ENCODE results near the gene CYP26B1. TPM values are rescaled to one million over a fixed set of nuclear protein-coding genes. Genes with fewer than 3 reads are reported as not detected.

Gene CYP26B1
- total and polyA plus RNA-seq, 9 of the 15 experiments (the other 6 are each of a cell fraction or from before 2014, with no cell fraction given), result 0.01 to 0.13 (median 0.04) TPM; not detected in 6

DNA sequence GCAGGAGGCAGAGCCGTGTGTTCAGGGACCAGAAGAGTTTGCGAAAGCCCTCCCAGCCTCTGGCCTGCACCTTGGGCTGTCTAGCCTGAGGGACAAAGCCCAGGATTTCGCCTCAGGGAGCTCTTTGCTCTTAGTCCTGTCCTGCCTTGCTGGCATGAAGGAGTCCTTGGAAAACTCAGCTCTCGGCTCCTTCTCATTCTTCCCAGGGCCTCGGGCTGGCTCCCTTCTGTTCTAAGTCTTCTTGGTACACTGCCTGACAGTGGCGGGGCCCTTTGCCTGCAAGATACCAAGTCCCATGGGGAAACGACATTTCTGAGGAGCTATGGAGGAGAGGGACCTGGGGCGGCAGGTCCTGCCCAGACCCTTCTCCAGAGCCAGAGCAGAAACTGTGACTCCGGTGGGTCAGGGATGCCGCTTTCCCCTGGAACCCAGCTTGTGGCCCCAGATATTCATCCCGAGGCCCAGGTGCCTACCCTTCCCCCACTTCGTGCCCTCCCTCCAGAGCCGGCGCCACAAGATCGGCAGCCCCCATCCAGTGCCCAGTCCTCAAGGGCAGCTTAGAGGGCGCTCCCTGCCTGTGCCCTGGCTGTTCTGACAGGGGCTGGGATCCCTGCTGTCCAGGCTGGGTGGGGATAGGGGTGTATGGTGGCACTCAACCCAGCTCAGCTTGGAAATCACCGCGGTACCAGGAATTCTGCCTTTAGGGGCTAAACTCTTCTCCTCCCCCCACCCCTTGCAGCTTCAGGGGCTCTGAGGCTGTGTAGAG, 5.5 kb upstream of the CYP26B1 start:
- Histone ChIP-seq H2AFZ (ENCODE audit: low read depth, low read length) (no peak overlapping the region), H3K9ac (ENCODE audit: insufficient read depth in 1 of 2, low read depth in 2 of 2, low read length in 2 of 2) (no peak overlapping the region), H3K27me3 (ENCODE audit: control insufficient read depth in 2 of 2, insufficient read depth in 2 of 2, low read length in 2 of 2) (peaks cover 11 to 57% of the 10 kb centered on the region in 2 experiments; a peak in 4 of 5 replicates), H3K9me1 (ENCODE audit: control insufficient read depth, insufficient read depth, low read length) (no peaks in the 10 kb centered on the region), H3K4me1 (replicated peaks in 1 of 2; ENCODE audit: control insufficient read depth in 2 of 2, insufficient read depth in 2 of 2, low read length in 2 of 2) (peaks cover 0 to 18% of the 10 kb centered on the region in 2 experiments; a peak in 2 of 5 replicates), H3K9me3 (replicated peaks; ENCODE audit: control insufficient read depth, insufficient read depth, low read depth, low read length) (no peaks in the 10 kb centered on the region), H4K20me1 (replicated peaks; ENCODE audit: control insufficient read depth, insufficient read depth, low read length) (peaks cover 7% of the 10 kb centered on the region), H3K79me2 (ENCODE audit: control insufficient read depth, insufficient read depth, low read length) (no peaks in the 10 kb centered on the region), H3K4me2 (ENCODE audit: insufficient read depth, low read length) (no peak overlapping the region), H3K27ac (ENCODE audit: extremely low read depth, low read depth, low read length) (no peak overlapping the region), H3K36me3 (ENCODE audit: control insufficient read depth, insufficient read depth, low read length) (no peaks in the 10 kb centered on the region), H3K4me3 (no peak overlapping the region)
- WGBS (ENCODE audit: insufficient coverage, low coverage, missing lambda C conversion rate), result 2% methylated on average over 15 of the region's 18 CpGs
- TF ChIP-seq SIN3B (IDR thresholded peaks at IDR 0.05; ENCODE audit: low read depth) (no peak), RBM25 (IDR thresholded peaks at IDR 0.05; ENCODE audit: low read depth, low read length, severe bottlenecking) (no peak), GATAD2B (IDR thresholded peaks at IDR 0.05; ENCODE audit: borderline replicate concordance) (no peak), CREM (IDR thresholded peaks at IDR 0.05; ENCODE audit: low read depth) (no peak), SPI1 (IDR thresholded peaks at IDR 0.05; ENCODE audit: borderline replicate concordance, low read depth, low read length) (no peak)
- TF ChIP-seq, protein P1, sequence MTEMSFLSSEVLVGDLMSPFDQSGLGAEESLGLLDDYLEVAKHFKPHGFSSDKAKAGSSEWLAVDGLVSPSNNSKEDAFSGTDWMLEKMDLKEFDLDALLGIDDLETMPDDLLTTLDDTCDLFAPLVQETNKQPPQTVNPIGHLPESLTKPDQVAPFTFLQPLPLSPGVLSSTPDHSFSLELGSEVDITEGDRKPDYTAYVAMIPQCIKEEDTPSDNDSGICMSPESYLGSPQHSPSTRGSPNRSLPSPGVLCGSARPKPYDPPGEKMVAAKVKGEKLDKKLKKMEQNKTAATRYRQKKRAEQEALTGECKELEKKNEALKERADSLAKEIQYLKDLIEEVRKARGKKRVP (CRISPR knock-in tag; IDR thresholded peaks at IDR 0.05), result no peak
- TF ChIP-seq, protein P2, sequence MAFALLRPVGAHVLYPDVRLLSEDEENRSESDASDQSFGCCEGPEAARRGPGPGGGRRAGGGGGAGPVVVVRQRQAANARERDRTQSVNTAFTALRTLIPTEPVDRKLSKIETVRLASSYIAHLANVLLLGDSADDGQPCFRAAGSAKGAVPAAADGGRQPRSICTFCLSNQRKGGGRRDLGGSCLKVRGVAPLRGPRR (CRISPR knock-in tag; IDR thresholded peaks at IDR 0.05), result no peak
- in situ Hi-C loops (cut with MboI), result loop anchor here (5.0 to 10.0 kb wide), 4 partner anchors 228 to 618 kb away; no protein-coding TSS in a partner anchor
- ChIA-PET CTCF (ENCODE audit: low intra/inter-chr PET ratio) (no interaction called here), POLR2A (interaction anchor here (0.6 kb wide), 1 partner anchor 432 kb away, joined by 4 read pairs; no protein-coding TSS in a partner anchor)
- FAIRE-seq, result no peak
- intact Hi-C loops (cut with micrococcal nuclease), result loop anchor here (5.0 kb wide), 3 partner anchors 594 to 621 kb away; no protein-coding TSS in a partner anchor
- BruUV-seq (replicated peaks), result no TSS peak
- no peak for DNase-seq (ENCODE audit: extremely low read depth in 1 of 4, low spot score in 3 of 4)
- ATAC-seq, result no peak
